Adipose tissue (tissue), 3 donors: ENCODE measurements around the gene ABCG5. TPM values are rescaled to one million over a fixed set of nuclear protein-coding genes. Genes with fewer than 3 reads are reported as not detected.

Source experiments
- H3K27ac ChIP-seq: one replicate; pipeline ENCODE4 v1.5.1; 2013; ENCODE audit warnings: low read depth, low read length
- WGBS, 3 donors: extraction: QIAGEN DNeasy Blood & Tissue Kit; methylation state at CpG; one replicate each; pipeline ENCODE4 v1.1.7; 2013; 5-methylcytosine and 5-hydroxymethylcytosine counted together
- polyA plus RNA-seq, 3 donors: library from polyadenylated mRNA; stranded (reverse); fragments of 200-250 nt; gene quantifications; one replicate each; pipeline ENCODE4 v1.2.3, GENCODE V29; 2013
- donor health status: healthy with polysubstance abuse.
- donor health status: Bipolar disorder and iron deficiency.
- donor health status: healthy.

The ABCG5 gene
- polyA plus RNA-seq, 3 donors: 0.03 to 0.06 TPM; not detected in 1

- no peak overlapping the region for H3K27ac ChIP-seq
- WGBS, 3 donors: 56 to 84% (median 79%) methylated on average over 7 of the region's 7 CpGs
These were observed 19.0 kb downstream of the ABCG5 start for GRCh38 chr2:43819491-43820163.

- 31 to 50% (median 49%) methylated on average over 5 of the region's 5 CpGs for WGBS, 3 donors
These were observed 19.9 kb downstream of the ABCG5 start for GRCh38 chr2:43818761-43819160.

GRCh38 chr2:43814711-43815110, 23.9 kb downstream of the ABCG5 start:
- WGBS, 3 donors: 92% methylated on average over 3 of the region's 3 CpGs

More at GRCh38 chr2:43818761-43819160, 19.9 kb downstream of the ABCG5 start:
- H3K27ac ChIP-seq: no peak overlapping the region

GRCh38 chr2:43812947-43813346, 25.7 kb downstream of the ABCG5 start:
- H3K27ac ChIP-seq: no peak overlapping the region
- WGBS, 3 donors: 44 to 73% (median 55%) methylated on average over 2 of the region's 2 CpGs

More at GRCh38 chr2:43814711-43815110, 23.9 kb downstream of the ABCG5 start:
- no peak overlapping the region for H3K27ac ChIP-seq

GRCh38 chr2:43812006-43812405, 26.6 kb downstream of the ABCG5 start:
- no peak overlapping the region for H3K27ac ChIP-seq
- WGBS, 3 donors: 60 to 100% (median 96%) methylated on average over 2 of the region's 2 CpGs

- 74 to 75% (median 74%) methylated on average over 1 of the region's 1 CpG for WGBS, 3 donors
- no peak overlapping the region for H3K27ac ChIP-seq
These were observed 27.8 kb downstream of the ABCG5 start for GRCh38 chr2:43810888-43811287.

GRCh38 chr2:43810452-43810851, 28.2 kb downstream of the ABCG5 start:
- H3K27ac ChIP-seq: no peak overlapping the region
- WGBS, 3 donors: 53 to 67% (median 64%) methylated on average over 2 of the region's 2 CpGs

GRCh38 chr2:43806719-43807031, 32.0 kb downstream of the ABCG5 start:
- WGBS, 3 donors: 48 to 92% (median 84%) methylated on average over 2 of the region's 2 CpGs
- no peak overlapping the region for H3K27ac ChIP-seq

- no peak overlapping the region for H3K27ac ChIP-seq
- WGBS, 3 donors: 67 to 82% (median 67%) methylated on average over 1 of the region's 1 CpG
These were observed 35.5 kb downstream of the ABCG5 start for GRCh38 chr2:43803113-43803512.

- no peak overlapping the region for H3K27ac ChIP-seq
- WGBS, 3 donors: 96 to 98% (median 97%) methylated on average over 2 of the region's 2 CpGs
These were observed 36.5 kb downstream of the ABCG5 start for GRCh38 chr2:43802135-43802534.

- no peak overlapping the region for H3K27ac ChIP-seq
These were observed 37.7 kb downstream of the ABCG5 start for GRCh38 chr2:43800894-43801293.

- WGBS, 3 donors: 80 to 83% (median 82%) methylated on average over 4 of the region's 4 CpGs
- no peak overlapping the region for H3K27ac ChIP-seq
These were observed 40.3 kb downstream of the ABCG5 start for GRCh38 chr2:43798300-43798699.

- 32 to 74% (median 71%) methylated on average over 1 of the region's 1 CpG for WGBS, 3 donors
- H3K27ac ChIP-seq: no peak overlapping the region
These were observed 42.4 kb downstream of the ABCG5 start for GRCh38 chr2:43796206-43796605.

- WGBS, 3 donors: 94 to 97% (median 96%) methylated on average over 9 of the region's 9 CpGs
- H3K27ac ChIP-seq: no peak overlapping the region
These were observed 43.7 kb downstream of the ABCG5 start for GRCh38 chr2:43794956-43795355.

- H3K27ac ChIP-seq: no peak overlapping the region
- WGBS, 3 donors: 80 to 93% (median 93%) methylated on average over 3 of the region's 3 CpGs
These were observed 46.0 kb downstream of the ABCG5 start for GRCh38 chr2:43792653-43793052.

GRCh38 chr2:43791035-43791765, 47.4 kb downstream of the ABCG5 start:
- H3K27ac ChIP-seq: no peak overlapping the region
- WGBS, 3 donors: 97 to 100% (median 100%) methylated on average over 2 of the region's 2 CpGs

- 64 to 77% (median 74%) methylated on average over 5 of the region's 5 CpGs for WGBS, 3 donors
- H3K27ac ChIP-seq: no peak overlapping the region
These were observed 48.5 kb downstream of the ABCG5 start for GRCh38 chr2:43790147-43790546.

- 94 to 96% (median 95%) methylated on average over 1 of the region's 1 CpG for WGBS, 3 donors
These were observed 50.0 kb downstream of the ABCG5 start for GRCh38 chr2:43788646-43789045.

GRCh38 chr2:43787895-43788294, 50.7 kb downstream of the ABCG5 start:
- H3K27ac ChIP-seq: no peak overlapping the region

More at GRCh38 chr2:43788646-43789045, 50.0 kb downstream of the ABCG5 start:
- H3K27ac ChIP-seq: no peak overlapping the region

- H3K27ac ChIP-seq: no peak overlapping the region
- 94 to 97% (median 95%) methylated on average over 8 of the region's 8 CpGs for WGBS, 3 donors
These were observed 60.4 kb downstream of the ABCG5 start for GRCh38 chr2:43778233-43778632.
